ENCODE data around the gene ZNF584.

DNA sequence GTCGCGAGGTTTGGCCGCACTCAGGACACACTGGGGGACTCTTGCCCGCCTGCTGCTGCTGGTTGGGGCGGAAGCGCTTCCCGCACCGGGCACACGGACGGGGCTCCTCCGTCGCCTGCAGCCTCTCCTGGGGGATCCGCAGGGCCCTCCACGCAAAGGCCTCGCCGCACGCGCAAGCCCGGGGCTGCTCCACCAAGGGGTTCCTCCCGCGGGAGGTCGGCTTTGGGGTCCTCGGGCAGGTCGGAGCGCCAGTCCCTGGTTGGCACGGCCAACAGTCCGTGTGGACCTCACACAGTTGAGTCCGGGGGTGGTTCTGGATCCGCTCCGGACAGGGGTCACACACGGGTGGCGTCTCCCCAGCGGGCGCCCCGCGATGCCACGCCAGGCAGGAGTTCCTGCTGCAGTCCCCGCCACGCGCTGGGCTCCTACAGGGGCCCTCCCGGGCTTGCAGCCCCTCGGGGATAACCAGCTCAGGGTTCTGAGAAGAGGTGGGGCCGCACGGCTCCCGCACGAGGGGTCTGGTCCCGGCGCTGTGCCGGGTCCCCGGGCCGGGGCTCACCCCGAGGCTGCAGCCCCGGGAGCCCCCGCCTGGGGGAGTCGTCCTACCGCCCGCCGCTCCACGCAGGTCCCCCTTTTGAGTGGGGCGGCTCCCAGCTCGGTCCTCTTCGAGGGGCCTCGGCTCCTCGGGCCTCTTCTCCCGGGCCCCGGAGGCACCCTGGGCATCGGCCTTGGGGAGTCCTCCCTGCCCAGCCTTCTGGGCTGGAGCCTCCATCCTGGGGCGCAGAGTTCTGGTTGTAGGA, 39.7 kb upstream of the ZNF584 start:
- TF ChIP-seq, protein P1, sequence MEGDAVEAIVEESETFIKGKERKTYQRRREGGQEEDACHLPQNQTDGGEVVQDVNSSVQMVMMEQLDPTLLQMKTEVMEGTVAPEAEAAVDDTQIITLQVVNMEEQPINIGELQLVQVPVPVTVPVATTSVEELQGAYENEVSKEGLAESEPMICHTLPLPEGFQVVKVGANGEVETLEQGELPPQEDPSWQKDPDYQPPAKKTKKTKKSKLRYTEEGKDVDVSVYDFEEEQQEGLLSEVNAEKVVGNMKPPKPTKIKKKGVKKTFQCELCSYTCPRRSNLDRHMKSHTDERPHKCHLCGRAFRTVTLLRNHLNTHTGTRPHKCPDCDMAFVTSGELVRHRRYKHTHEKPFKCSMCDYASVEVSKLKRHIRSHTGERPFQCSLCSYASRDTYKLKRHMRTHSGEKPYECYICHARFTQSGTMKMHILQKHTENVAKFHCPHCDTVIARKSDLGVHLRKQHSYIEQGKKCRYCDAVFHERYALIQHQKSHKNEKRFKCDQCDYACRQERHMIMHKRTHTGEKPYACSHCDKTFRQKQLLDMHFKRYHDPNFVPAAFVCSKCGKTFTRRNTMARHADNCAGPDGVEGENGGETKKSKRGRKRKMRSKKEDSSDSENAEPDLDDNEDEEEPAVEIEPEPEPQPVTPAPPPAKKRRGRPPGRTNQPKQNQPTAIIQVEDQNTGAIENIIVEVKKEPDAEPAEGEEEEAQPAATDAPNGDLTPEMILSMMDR (IDR thresholded peaks at IDR 0.05): no peak
- TF ChIP-seq POLR2AphosphoS5 (IDR thresholded peaks at IDR 0.05) (no peak), POLR2A (IDR thresholded peaks at IDR 0.05) (no peak)
